HUDEP-2 (cell line): Measurements from ENCODE around the gene SLC1A3.
A peak's percentile ranks its signal among the peaks of the same experiment; 100 is the strongest.

Source experiments
- DNase-seq, 76 experiments: peaks; one replicate each; lab custom pipeline; 2025; ENCODE audit not compliant: unreplicated experiment in 76 of 76; lab: John Stamatoyannopoulos, UW

Gene SLC1A3

GRCh38 chr5:36682499-36682898 is 76.1 kb downstream of the SLC1A3 start:
- no peak for DNase-seq

GRCh38 chr5:36683821-36684434 is 77.5 kb downstream of the SLC1A3 start:
- no peak for DNase-seq

GRCh38 chr5:36685631-36686288 is 79.4 kb downstream of the SLC1A3 start:
- DNase-seq: no peak

- DNase-seq: no peak
These were observed 80.5 kb downstream of the SLC1A3 start for GRCh38 chr5:36686881-36687280.

GRCh38 chr5:36688722-36689121 is 82.3 kb downstream of the SLC1A3 start:
- DNase-seq: peak in 8 of 76 experiments; percentile 1 to 26 (median 4)

GRCh38 chr5:36689225-36689624 is 82.8 kb downstream of the SLC1A3 start:
- DNase-seq: no peak

- DNase-seq: peak in 60 of 76 experiments; percentile 2 to 69 (median 40)
These were observed 83.9 kb downstream of the SLC1A3 start for GRCh38 chr5:36690041-36690961.

GRCh38 chr5:36691226-36691625 is 84.8 kb downstream of the SLC1A3 start:
- no peak for DNase-seq

GRCh38 chr5:36691696-36692371 is 85.4 kb downstream of the SLC1A3 start:
- no peak for DNase-seq

- DNase-seq: peak in 48 of 76 experiments; percentile 1 to 59 (median 21)
These were observed 86.7 kb downstream of the SLC1A3 start for GRCh38 chr5:36692791-36693763.

- DNase-seq: no peak
These were observed 87.9 kb downstream of the SLC1A3 start for GRCh38 chr5:36694351-36694750.

GRCh38 chr5:36696059-36696673 is 89.8 kb downstream of the SLC1A3 start:
- peak in 24 of 76 experiments; percentile 2 to 50 (median 12) for DNase-seq

- DNase-seq: no peak
These were observed 91.6 kb downstream of the SLC1A3 start for GRCh38 chr5:36698031-36698430.

- no peak for DNase-seq
These were observed 94.8 kb downstream of the SLC1A3 start for GRCh38 chr5:36701085-36701698.

- DNase-seq: no peak
These were observed 96.9 kb downstream of the SLC1A3 start for GRCh38 chr5:36703245-36703860.

GRCh38 chr5:36704131-36704530 is 97.7 kb downstream of the SLC1A3 start:
- peak in 6 of 76 experiments; percentile 3 to 19 (median 9) for DNase-seq

GRCh38 chr5:36705055-36705454 is 98.6 kb downstream of the SLC1A3 start:
- DNase-seq: no peak

- no peak for DNase-seq
These were observed 100.3 kb downstream of the SLC1A3 start for GRCh38 chr5:36706662-36707061.
